Liver (tissue), 9 donors: ENCODE results near the gene CDPF1. TPM values are rescaled to one million over a fixed set of nuclear protein-coding genes. Genes with fewer than 3 reads are reported as not detected.

ENCODE experiments used
- DNase-seq: peaks from one replicate; pipeline ENCODE4 v3.0.0-alpha.2; 2017; ENCODE audit warnings: low spot score
- H3K27ac ChIP-seq, 2 donors: one replicate each; pipeline ENCODE4 v1.7.0; 2013; ENCODE audit warnings: inconsistent platforms in 2 of 2, low read length in 2 of 2, control low read depth in 1 of 2, low read depth in 1 of 2, mild to moderate bottlenecking in 1 of 2
- H3K27me3 ChIP-seq, 4 donors: one replicate each; pipeline versions ENCODE4 v1.6.1 to v1.7.0; 2013; ENCODE audit warnings: low read length in 3 of 4, inconsistent platforms in 1 of 4, mild to moderate bottlenecking in 1 of 4, moderate library complexity in 1 of 4; ENCODE audit not compliant: control insufficient read depth in 4 of 4, insufficient read depth in 4 of 4
- H3K36me3 ChIP-seq, 4 donors: one replicate each; pipeline versions ENCODE4 v1.6.1 to v1.7.0; 2013; ENCODE audit warnings: low read length in 3 of 4, mild to moderate bottlenecking in 3 of 4, low read depth in 1 of 4, moderate library complexity in 1 of 4; ENCODE audit not compliant: control insufficient read depth in 4 of 4, insufficient read depth in 3 of 4
- H3K4me1 ChIP-seq, 4 donors: one replicate each; pipeline versions ENCODE4 v1.6.1 to v1.7.0; 2013; ENCODE audit warnings: low read length in 3 of 4, mild to moderate bottlenecking in 3 of 4, moderate library complexity in 1 of 4; ENCODE audit not compliant: control insufficient read depth in 4 of 4, insufficient read depth in 4 of 4
- H3K4me3 ChIP-seq, 3 donors: one replicate each; pipeline versions ENCODE4 v1.6.1 to v1.7.0; 2013; ENCODE audit warnings: low read length in 3 of 3, control low read depth in 1 of 3, low read depth in 1 of 3, mild to moderate bottlenecking in 1 of 3
- H3K9ac ChIP-seq, 2 donors: one replicate each; pipeline ENCODE4 v1.7.0; 2013; ENCODE audit warnings: low read length in 2 of 2, mild to moderate bottlenecking in 2 of 2, moderate library complexity in 2 of 2, control low read depth in 1 of 2, low read depth in 1 of 2
- H3K9me3 ChIP-seq, 4 donors: one replicate each; pipeline versions ENCODE4 v1.6.1 to v1.7.0; 2013; ENCODE audit warnings: low read length in 3 of 4; ENCODE audit not compliant: control insufficient read depth in 4 of 4
- ATF3 ChIP-seq: IDR thresholded peaks from 2 replicates; pipeline ENCODE4 v1.6.1; 2016; ENCODE audit warnings: antibody characterized with exemption
- CTCF ChIP-seq: fragments of 150-350 bp; IDR thresholded peaks from 2 replicates; pipeline ENCODE4 v1.5.1; 2017; ENCODE audit warnings: improper control_type of control experiment, low read depth, low read length; ENCODE audit not compliant: missing input control
- EGR1 ChIP-seq, 2 donors: IDR thresholded peaks; 2 replicates each; pipeline ENCODE4 v1.6.1; 2016 to 2018; ENCODE audit warnings: antibody characterized with exemption in 2 of 2, low read depth in 2 of 2
- FOXA1 ChIP-seq: IDR thresholded peaks from 2 replicates; pipeline ENCODE4 v1.6.1; 2016; ENCODE audit warnings: antibody characterized with exemption
- FOXA2 ChIP-seq: IDR thresholded peaks from 2 replicates; pipeline ENCODE4 v1.6.1; 2016; ENCODE audit warnings: antibody characterized with exemption
- GABPA ChIP-seq, 2 donors: IDR thresholded peaks in 1 of 2; conservative IDR thresholded peaks in 1 of 2; 2 replicates each; pipeline ENCODE4 v1.6.1; 2016; ENCODE audit warnings: antibody characterized with exemption in 2 of 2, mild to moderate bottlenecking in 1 of 2, moderate library complexity in 1 of 2
- HNF4A ChIP-seq, 2 donors: conservative IDR thresholded peaks; 2 replicates each; pipeline ENCODE4 v1.6.1; 2016; ENCODE audit warnings: antibody characterized with exemption in 2 of 2, mild to moderate bottlenecking in 2 of 2
- HNF4G ChIP-seq: IDR thresholded peaks from 2 replicates; pipeline ENCODE4 v1.6.1; 2016; ENCODE audit warnings: antibody characterized with exemption
- MAX ChIP-seq: IDR thresholded peaks from 2 replicates; pipeline ENCODE4 v1.6.1; 2016; ENCODE audit warnings: antibody characterized with exemption
- NR2F2 ChIP-seq: IDR thresholded peaks from 2 replicates; pipeline ENCODE4 v1.6.1; 2016; ENCODE audit warnings: antibody characterized with exemption
- RAD21 ChIP-seq, 2 donors: IDR thresholded peaks; 2 replicates each; pipeline ENCODE4 v1.6.1; 2016; ENCODE audit warnings: antibody characterized with exemption in 2 of 2, mild to moderate bottlenecking in 2 of 2
- REST ChIP-seq: IDR thresholded peaks from 2 replicates; pipeline ENCODE4 v1.6.1; 2016; ENCODE audit warnings: antibody characterized with exemption, mild to moderate bottlenecking
- RXRA ChIP-seq, 2 donors: IDR thresholded peaks; 2 replicates each; pipeline ENCODE4 v1.6.1; 2017 to 2018; ENCODE audit warnings: antibody characterized with exemption in 2 of 2, mild to moderate bottlenecking in 1 of 2
- SP1 ChIP-seq: IDR thresholded peaks from 2 replicates; pipeline ENCODE4 v1.6.1; 2018; ENCODE audit warnings: antibody characterized with exemption, mild to moderate bottlenecking
- TAF1 ChIP-seq: conservative IDR thresholded peaks from 2 replicates; pipeline ENCODE4 v1.6.1; 2016; ENCODE audit warnings: antibody characterized with exemption, mild to moderate bottlenecking
- YY1 ChIP-seq: IDR thresholded peaks from 2 replicates; pipeline ENCODE4 v1.6.1; 2016; ENCODE audit warnings: antibody characterized with exemption, mild to moderate bottlenecking
- ZBTB33 ChIP-seq: IDR thresholded peaks from 2 replicates; pipeline ENCODE4 v1.6.1; 2016; ENCODE audit warnings: antibody characterized with exemption
- WGBS: extraction: QIAGEN DNeasy Blood & Tissue Kit; methylation state at CpG from one replicate; pipeline ENCODE4 v1.1.7; 2013; 5-methylcytosine and 5-hydroxymethylcytosine counted together
- polyA plus RNA-seq, 2 donors: library from polyadenylated mRNA; stranded (reverse) in 1 of 2; unstranded in 1 of 2; fragments of 200-250 nt in 1 of 2; fragments of >200 nt in 1 of 2; fragmentation: Nextera tagmentation in 1 of 2; extraction: Ambion mirVana in 1 of 2; gene quantifications; one replicate each; pipeline versions ENCODE4 v1.2.1 to v1.2.3, GENCODE V29; 2013 to 2015
- total RNA-seq, 2 donors: library from RNA; depleted of rRNA; stranded (reverse); fragments of >200 nt; gene quantifications; one replicate each; pipeline ENCODE4 v1.2.3, GENCODE V29; 2014
- donor health status: healthy.
- donor health status: healthy.
- donor health status: healthy.
- donor health status: healthy.
- donor health status: healthy.

CDPF1 gene
- total and polyA plus RNA-seq, 4 donors, result 3.9 to 6.6 (median 5.3) TPM

GRCh38 chr22:46202897-46203600 is 47.0 kb downstream of the CDPF1 start:
- TF ChIP-seq TAF1 (no peak), GABPA (IDR thresholded peaks at IDR 0.05 in 1 of 2, conservative IDR thresholded peaks at IDR 0.05 in 1 of 2) (no peak), HNF4A (conservative IDR thresholded peaks at IDR 0.05) (no peak), FOXA2 (no peak), SP1 (no peak), YY1 (no peak), RAD21 (IDR thresholded peaks at IDR 0.05) (no peak), NR2F2 (no peak), RXRA (IDR thresholded peaks at IDR 0.05) (no peak), CTCF (no peak), MAX (no peak), REST (no peak), HNF4G (no peak), EGR1 (IDR thresholded peaks at IDR 0.05; ENCODE audit: low read depth in 2 of 2) (no peak), FOXA1 (no peak), ATF3 (no peak), ZBTB33 (no peak)
- no peak for DNase-seq
- H3K9ac ChIP-seq, result no peak overlapping the region
- H3K27me3 ChIP-seq, result no peaks in the 10 kb centered on the region
- 84% methylated on average over 12 of the region's 12 CpGs for WGBS
- H3K27ac ChIP-seq, result no peak overlapping the region
- no peaks in the 10 kb centered on the region for H3K9me3 ChIP-seq
- no peak overlapping the region for H3K4me3 ChIP-seq
- H3K36me3 ChIP-seq, result peaks cover 8 to 59% (median 32%) of the 10 kb centered on the region in 4 donors
- H3K4me1 ChIP-seq, result no peaks in the 10 kb centered on the region
